ENCODE data around the gene E2F8. TPM values are rescaled to one million over a fixed set of nuclear protein-coding genes. Genes with fewer than 3 reads are reported as not detected.

E2F8 gene
- total and polyA plus RNA-seq, 2 donors (not counting 1 experiment from before 2014, with no cell fraction given): 0.17 to 0.94 TPM

DNA sequence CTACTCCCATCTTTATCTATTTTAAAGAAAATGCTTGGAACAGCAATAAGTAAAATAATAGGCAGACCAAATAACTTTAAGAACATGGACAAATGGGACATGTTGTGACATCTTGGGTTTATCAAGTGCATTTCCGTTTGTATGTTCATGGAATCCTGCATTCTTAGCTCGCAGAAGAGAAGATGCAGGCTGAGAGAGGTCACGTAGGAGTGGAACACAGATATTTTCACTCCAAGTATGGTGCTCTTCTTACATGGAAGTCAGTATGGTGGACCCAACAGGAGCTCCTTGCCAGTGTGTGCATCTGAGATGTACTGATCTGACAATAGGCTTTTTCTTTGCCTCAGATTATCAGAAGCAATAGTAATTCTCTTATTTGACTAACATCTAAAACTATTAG lies 1.7 kb downstream of the E2F8 start:
- Histone ChIP-seq H3K4me2 (ENCODE audit: extremely low read depth, insufficient read depth, low read length) (no peak overlapping the region), H3K9ac (ENCODE audit: insufficient read depth, low read length) (no peak overlapping the region), H3K4me1 (ENCODE audit: control insufficient read depth, extremely low read depth, insufficient read depth, low read length) (no peaks in the 10 kb centered on the region), H3K27ac (ENCODE audit: insufficient read depth, low read length) (no peak overlapping the region), H2AFZ (ENCODE audit: low read length) (no peak overlapping the region), H3K79me2 (ENCODE audit: control insufficient read depth, insufficient read depth, low read length) (no peaks in the 10 kb centered on the region), H4K20me1 (ENCODE audit: control insufficient read depth, extremely low read depth, insufficient read depth, low read length) (no peaks in the 10 kb centered on the region), H3K36me3 (ENCODE audit: control insufficient read depth, insufficient read depth, low read length) (no peaks in the 10 kb centered on the region), H3K9me3 (ENCODE audit: control insufficient read depth, insufficient read depth, low read depth, low read length) (no peaks in the 10 kb centered on the region), H3K27me3 (ENCODE audit: control insufficient read depth, insufficient read depth, low read length) (peaks cover 19% of the 10 kb centered on the region), H3K4me3 (replicated peaks in 1 of 4; ENCODE audit: control extremely low read depth in 1 of 4, insufficient read depth in 1 of 4, low read depth in 3 of 4, low read length in 4 of 4) (no peak overlapping the region)
- no peak for DNase-seq (ENCODE audit: low read depth in 2 of 2)
- TF ChIP-seq, protein P1, sequence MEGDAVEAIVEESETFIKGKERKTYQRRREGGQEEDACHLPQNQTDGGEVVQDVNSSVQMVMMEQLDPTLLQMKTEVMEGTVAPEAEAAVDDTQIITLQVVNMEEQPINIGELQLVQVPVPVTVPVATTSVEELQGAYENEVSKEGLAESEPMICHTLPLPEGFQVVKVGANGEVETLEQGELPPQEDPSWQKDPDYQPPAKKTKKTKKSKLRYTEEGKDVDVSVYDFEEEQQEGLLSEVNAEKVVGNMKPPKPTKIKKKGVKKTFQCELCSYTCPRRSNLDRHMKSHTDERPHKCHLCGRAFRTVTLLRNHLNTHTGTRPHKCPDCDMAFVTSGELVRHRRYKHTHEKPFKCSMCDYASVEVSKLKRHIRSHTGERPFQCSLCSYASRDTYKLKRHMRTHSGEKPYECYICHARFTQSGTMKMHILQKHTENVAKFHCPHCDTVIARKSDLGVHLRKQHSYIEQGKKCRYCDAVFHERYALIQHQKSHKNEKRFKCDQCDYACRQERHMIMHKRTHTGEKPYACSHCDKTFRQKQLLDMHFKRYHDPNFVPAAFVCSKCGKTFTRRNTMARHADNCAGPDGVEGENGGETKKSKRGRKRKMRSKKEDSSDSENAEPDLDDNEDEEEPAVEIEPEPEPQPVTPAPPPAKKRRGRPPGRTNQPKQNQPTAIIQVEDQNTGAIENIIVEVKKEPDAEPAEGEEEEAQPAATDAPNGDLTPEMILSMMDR (conservative IDR thresholded peaks at IDR 0.05 in 1 of 2, IDR thresholded peaks at IDR 0.05 in 1 of 2; ENCODE audit: low read depth in 1 of 2, low read length in 2 of 2): no peak
- no peak for TF ChIP-seq EZH2 (IDR thresholded peaks at IDR 0.05; ENCODE audit: low read length, missing control alignments)

DNA sequence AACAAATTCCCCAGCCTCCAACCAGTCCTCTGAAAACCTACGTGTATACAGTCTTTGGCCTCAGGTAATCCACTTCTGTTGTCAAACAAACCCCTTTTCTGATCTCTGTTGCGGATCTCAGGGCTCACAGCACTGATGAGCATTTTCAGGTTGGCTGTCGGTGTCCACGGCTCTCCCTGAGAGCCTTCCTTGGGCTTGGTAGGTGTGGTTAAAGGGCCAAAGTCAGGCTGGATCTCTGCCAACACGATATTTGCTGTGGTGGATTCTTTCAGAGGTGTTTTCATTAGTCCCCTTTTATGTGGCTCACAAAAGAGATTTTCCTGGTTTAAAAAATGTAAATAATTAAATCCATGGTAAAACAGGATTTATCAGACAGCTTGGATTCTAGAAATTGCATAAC lies 2.9 kb downstream of the E2F8 start:
- no peak overlapping the region for H2AFZ ChIP-seq (ENCODE audit: low read length)
- no peaks in the 10 kb centered on the region for H4K20me1 ChIP-seq (ENCODE audit: control insufficient read depth, extremely low read depth, insufficient read depth, low read length)
- H3K27me3 ChIP-seq (ENCODE audit: control insufficient read depth, insufficient read depth, low read length): peaks cover 11% of the 10 kb centered on the region
- H3K4me3 ChIP-seq (replicated peaks in 1 of 4; ENCODE audit: control extremely low read depth in 1 of 4, insufficient read depth in 1 of 4, low read depth in 3 of 4, low read length in 4 of 4): no peak overlapping the region
- H3K4me2 ChIP-seq (ENCODE audit: extremely low read depth, insufficient read depth, low read length): no peak overlapping the region
- no peak for TF ChIP-seq EZH2 (IDR thresholded peaks at IDR 0.05; ENCODE audit: low read length, missing control alignments)
- TF ChIP-seq, protein P1 (conservative IDR thresholded peaks at IDR 0.05 in 1 of 2, IDR thresholded peaks at IDR 0.05 in 1 of 2; ENCODE audit: low read depth in 1 of 2, low read length in 2 of 2): no peak
- H3K36me3 ChIP-seq (ENCODE audit: control insufficient read depth, insufficient read depth, low read length): no peaks in the 10 kb centered on the region
- H3K9me3 ChIP-seq (ENCODE audit: control insufficient read depth, insufficient read depth, low read depth, low read length): no peaks in the 10 kb centered on the region
- no peaks in the 10 kb centered on the region for H3K4me1 ChIP-seq (ENCODE audit: control insufficient read depth, extremely low read depth, insufficient read depth, low read length)
- no peak overlapping the region for H3K9ac ChIP-seq (ENCODE audit: insufficient read depth, low read length)
- H3K27ac ChIP-seq (ENCODE audit: insufficient read depth, low read length): no peak overlapping the region
- DNase-seq (ENCODE audit: low read depth in 2 of 2): no peak
- H3K79me2 ChIP-seq (ENCODE audit: control insufficient read depth, insufficient read depth, low read length): no peaks in the 10 kb centered on the region

DNA sequence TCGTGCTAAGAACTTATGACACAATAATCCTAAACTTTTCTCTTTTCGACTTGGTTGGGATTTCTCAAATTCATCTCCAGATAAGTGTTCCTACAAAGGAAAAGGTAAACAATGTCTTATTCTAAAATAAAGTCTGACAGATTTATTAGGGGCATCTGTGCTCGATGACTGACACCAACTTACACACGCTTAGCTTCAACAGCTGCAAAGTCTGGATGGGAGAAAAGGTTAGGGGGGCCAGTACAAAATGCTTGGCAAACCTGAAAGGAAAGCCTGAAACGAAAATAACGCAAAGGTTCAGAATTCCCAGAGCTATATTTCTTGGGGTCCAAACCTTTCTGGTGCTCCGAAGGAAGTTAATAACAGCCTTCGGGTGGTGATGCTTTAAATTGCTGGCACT lies 3.4 kb downstream of the E2F8 start:
- Histone ChIP-seq H3K36me3 (ENCODE audit: control insufficient read depth, insufficient read depth, low read length) (no peaks in the 10 kb centered on the region), H3K27me3 (ENCODE audit: control insufficient read depth, insufficient read depth, low read length) (peaks cover 6% of the 10 kb centered on the region), H2AFZ (ENCODE audit: low read length) (no peak overlapping the region), H3K9ac (ENCODE audit: insufficient read depth, low read length) (no peak overlapping the region), H3K4me3 (replicated peaks in 1 of 4; ENCODE audit: control extremely low read depth in 1 of 4, insufficient read depth in 1 of 4, low read depth in 3 of 4, low read length in 4 of 4) (no peak overlapping the region), H3K4me2 (ENCODE audit: extremely low read depth, insufficient read depth, low read length) (no peak overlapping the region), H3K27ac (ENCODE audit: insufficient read depth, low read length) (no peak overlapping the region), H3K79me2 (ENCODE audit: control insufficient read depth, insufficient read depth, low read length) (no peaks in the 10 kb centered on the region), H3K4me1 (ENCODE audit: control insufficient read depth, extremely low read depth, insufficient read depth, low read length) (no peaks in the 10 kb centered on the region), H3K9me3 (ENCODE audit: control insufficient read depth, insufficient read depth, low read depth, low read length) (no peaks in the 10 kb centered on the region), H4K20me1 (ENCODE audit: control insufficient read depth, extremely low read depth, insufficient read depth, low read length) (no peaks in the 10 kb centered on the region)
- no peak for DNase-seq (ENCODE audit: low read depth in 2 of 2)
- TF ChIP-seq EZH2 (IDR thresholded peaks at IDR 0.05; ENCODE audit: low read length, missing control alignments): no peak
- TF ChIP-seq, protein P1 (conservative IDR thresholded peaks at IDR 0.05 in 1 of 2, IDR thresholded peaks at IDR 0.05 in 1 of 2; ENCODE audit: low read depth in 1 of 2, low read length in 2 of 2): no peak

Measured in fibroblast of lung (primary cell).